AML-193 (cell line): ENCODE data around the gene ZNF443.
"Not testable (repeated sequence)": the region's sequence is repeated elsewhere in the genome, so short reads cannot be mapped to it uniquely, and the experiment has no call there.

Experiments
- DNase-seq, 2 experiments: peaks; one replicate each; lab custom pipeline; 2025; lab: John Stamatoyannopoulos, UW

The ZNF443 gene

GRCh38 chr19:12417273-12417672, 23.5 kb downstream of the ZNF443 start:
- DNase-seq = not testable (repeated sequence)

DNA sequence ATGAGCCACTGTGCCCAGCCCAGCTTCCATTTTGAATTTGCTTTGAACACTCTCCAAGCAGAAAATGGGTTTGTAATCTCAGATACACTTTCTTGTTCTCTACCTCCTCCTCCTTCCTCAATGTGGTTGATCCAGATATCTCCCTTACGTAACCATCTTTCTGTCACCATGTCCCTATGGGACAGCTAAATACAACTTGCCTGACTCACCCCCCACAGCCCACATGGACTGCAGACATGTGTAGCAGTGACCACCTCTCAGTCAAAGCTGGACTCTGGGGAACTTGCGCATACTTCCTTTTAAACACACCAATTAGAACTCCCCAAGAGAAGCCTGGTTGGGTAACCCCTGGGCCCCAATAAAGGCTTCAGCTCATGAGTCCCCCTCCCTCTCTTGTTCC, 28.9 kb downstream of the ZNF443 start:
- no peak for DNase-seq

- DNase-seq = peak; percentile 86 to 91
These were observed 40.0 kb downstream of the ZNF443 start, which contains the start of gene ZNF799 for GRCh38 chr19:12400633-12401502. ZNF799 (minus strand) TSS chr19:12401271; CDS start chr19:12401070, 201 bp downstream.

- not testable (repeated sequence) for DNase-seq
These were observed 40.8 kb downstream of the ZNF443 start for GRCh38 chr19:12399901-12400632.

DNA sequence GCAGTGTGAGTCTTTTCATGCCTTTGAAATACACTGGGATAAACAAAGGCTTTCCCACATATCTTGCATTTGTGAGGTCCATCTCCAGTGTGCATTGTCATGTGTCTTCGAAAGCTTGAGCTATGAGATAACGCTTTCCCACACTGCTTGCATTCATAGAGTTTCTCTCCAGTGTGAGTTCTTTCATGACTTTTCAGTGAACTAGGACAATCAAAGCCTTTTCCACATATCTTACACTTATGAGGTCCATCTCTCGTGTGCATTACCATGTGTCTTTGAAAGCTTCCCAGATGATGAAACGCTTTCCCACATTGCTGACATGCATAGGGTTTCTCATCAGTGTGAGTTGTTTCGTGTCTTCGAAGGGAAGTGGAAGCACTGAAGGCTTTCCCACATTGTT, 49.7 kb downstream of the ZNF443 start:
- not testable (repeated sequence) for DNase-seq

DNA sequence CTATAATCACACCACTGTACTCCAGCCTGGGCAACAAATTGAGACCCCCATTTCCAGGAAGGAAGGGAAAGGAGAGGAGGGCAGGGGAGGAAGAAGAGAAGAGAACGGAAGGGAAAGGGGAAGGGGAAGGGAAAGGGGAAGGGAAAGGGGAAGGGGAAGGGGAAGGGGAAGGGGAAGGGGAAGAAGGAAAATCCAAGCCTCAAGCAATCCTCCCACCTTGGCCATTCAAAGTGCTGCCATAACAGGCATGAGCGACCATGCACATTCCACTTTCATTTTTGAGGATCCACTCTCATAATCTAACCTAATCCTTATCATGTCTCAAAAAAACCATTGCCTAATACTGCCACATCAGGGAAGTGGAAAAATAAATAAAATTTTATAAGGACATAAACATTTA, 54.5 kb downstream of the ZNF443 start:
- DNase-seq = not testable (repeated sequence)

DNA sequence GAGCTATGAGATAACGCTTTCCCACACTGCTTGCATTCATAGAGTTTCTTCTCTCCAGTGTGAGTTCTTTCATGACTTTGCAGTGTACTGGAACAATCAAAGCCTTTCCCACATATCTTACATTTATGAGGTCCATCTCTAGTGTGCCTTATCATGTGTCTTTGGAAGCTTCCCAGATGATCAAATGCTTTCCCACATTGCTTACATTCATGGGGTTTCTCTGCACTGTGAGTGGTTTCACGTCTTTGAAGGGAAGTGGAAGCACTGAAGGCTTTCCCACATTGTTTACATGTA, 60.4 kb downstream of the ZNF443 start:
- DNase-seq = no peak

- DNase-seq = no peak
These were observed 60.9 kb downstream of the ZNF443 start for GRCh38 chr19:12379732-12380443.
